GM23248 (cell line): Measurements from ENCODE around the gene BICD1. TPM values are rescaled to one million over a fixed set of nuclear protein-coding genes. Genes with fewer than 3 reads are reported as not detected.
A peak's percentile ranks its signal among the peaks of the same experiment; 100 is the strongest.

Experiments used
- DNase-seq: peaks from one replicate; pipeline ENCODE4 v3.0.0-alpha.2; 2015
- H2AFZ ChIP-seq: fragments of 200-600 bp; sonication (generic); 2 replicates; pipeline ENCODE4 v1.6.1; 2016; ENCODE audit warnings: antibody characterized with exemption
- H3F3A ChIP-seq: fragments of 200-600 bp; sonication (generic); 2 replicates; pipeline ENCODE4 v1.6.1; 2016; ENCODE audit warnings: mild to moderate bottlenecking, antibody characterized with exemption, mixed run types; ENCODE audit not compliant: insufficient read depth
- H3K27ac ChIP-seq: fragments of 200-600 bp; sonication (generic); 2 replicates; pipeline ENCODE4 v1.5.1; 2016; ENCODE audit warnings: mild to moderate bottlenecking
- H3K27me3 ChIP-seq: fragments of 200-600 bp; sonication (generic); replicated peaks from 2 replicates; pipeline ENCODE4 v1.6.1; 2016; ENCODE audit warnings: mild to moderate bottlenecking; ENCODE audit not compliant: insufficient read depth
- H3K36me3 ChIP-seq: fragments of 200-600 bp; sonication (generic); 2 replicates; pipeline ENCODE4 v1.6.1; 2016; ENCODE audit warnings: low read depth, mild to moderate bottlenecking
- H3K4me1 ChIP-seq: fragments of 200-600 bp; sonication (generic); 2 replicates; pipeline ENCODE4 v1.6.1; 2016; ENCODE audit warnings: mild to moderate bottlenecking; ENCODE audit not compliant: insufficient read depth
- H3K4me2 ChIP-seq: fragments of 200-600 bp; sonication (generic); one replicate; pipeline ENCODE4 v1.6.1; 2016; ENCODE audit warnings: mild to moderate bottlenecking; ENCODE audit not compliant: unreplicated experiment
- H3K4me3 ChIP-seq: fragments of 200-600 bp; sonication (generic); 2 replicates; pipeline ENCODE4 v1.5.1; 2016; ENCODE audit warnings: mild to moderate bottlenecking
- H3K79me2 ChIP-seq: fragments of 200-600 bp; sonication (generic); 2 replicates; pipeline ENCODE4 v1.6.1; 2016; ENCODE audit warnings: mild to moderate bottlenecking; ENCODE audit not compliant: insufficient read depth
- H3K9ac ChIP-seq: fragments of 200-600 bp; sonication (generic); 2 replicates; pipeline ENCODE4 v1.6.1; 2016; ENCODE audit warnings: mild to moderate bottlenecking
- H3K9me2 ChIP-seq: fragments of 200-600 bp; sonication (generic); 2 replicates; pipeline ENCODE4 v1.6.1; 2016; ENCODE audit warnings: mixed run types, mild to moderate bottlenecking, moderate library complexity; ENCODE audit not compliant: insufficient read depth
- H3K9me3 ChIP-seq: fragments of 200-600 bp; sonication (generic); one replicate; pipeline ENCODE4 v1.6.1; 2017; ENCODE audit warnings: low read depth
- H4K20me1 ChIP-seq: fragments of 200-600 bp; sonication (generic); 2 replicates; pipeline ENCODE4 v1.6.0; 2016; ENCODE audit not compliant: insufficient read depth
- EZH2 ChIP-seq: fragments of 200-600 bp; sonication (generic); IDR thresholded peaks from 2 replicates; pipeline ENCODE4 v1.6.1; 2018; ENCODE audit warnings: antibody characterized with exemption, mild to moderate bottlenecking; ENCODE audit not compliant: insufficient read depth, poor library complexity, severe bottlenecking
- EZH2phosphoT487 ChIP-seq: fragments of 200-600 bp; sonication (generic); IDR thresholded peaks from 2 replicates; pipeline ENCODE4 v1.6.1; 2018; ENCODE audit warnings: antibody characterized with exemption, moderate library complexity, mild to moderate bottlenecking, low read depth; ENCODE audit not compliant: insufficient read depth
- WGBS, 2 experiments: methylation state at CpG; one replicate each; pipeline ENCODE4 v1.1.6; 2015 to 2017; ENCODE audit warnings: low lambda C conversion rate in 2 of 2, low coverage in 1 of 2; ENCODE audit errors: missing lambda C conversion rate in 2 of 2; 5-methylcytosine and 5-hydroxymethylcytosine counted together
- in situ Hi-C: fragments of 300-500 bp; cut with MboI; formaldehyde crosslinking; loops from 2 replicates; pipeline ENCODE4 v1.15.0; 2020
- polyA plus RNA-seq: library from polyadenylated mRNA; unstranded; fragments of >200 nt; fragmentation: Nextera tagmentation; extraction: Ambion mirVana; gene quantifications from 2 replicates; pipeline ENCODE4 v1.2.1, GENCODE V29; 2016
- total RNA-seq: library from RNA; depleted of rRNA; stranded (reverse); fragments of >200 nt; shearing (Covaris generic); gene quantifications from 2 replicates; pipeline ENCODE4 v1.2.3, GENCODE V29; 2014

BICD1 gene
- total and polyA plus RNA-seq, 2 experiments from 2014 or later, result 9.7 to 20.6 TPM

GRCh38 chr12:32233568-32233967 is 126.9 kb downstream of the BICD1 start:
- Histone ChIP-seq H3F3A (0 out of 2 replicates have a peak, but pooled peaks cover 5% of the 10 kb centered on the region), H3K36me3 (peaks cover 4% of the 10 kb centered on the region), H3K27ac (no peak overlapping the region), H3K4me2 (no peak overlapping the region), H3K4me3 (no peak overlapping the region), H2AFZ (no peak overlapping the region), H4K20me1 (no peaks in the 10 kb centered on the region; the same call in 1 of the 2 replicates), H3K4me1 (no peaks in the 10 kb centered on the region), H3K27me3 (no peaks in the 10 kb centered on the region), H3K9me3 (no peaks in the 10 kb centered on the region), H3K79me2 (peaks cover 74% of the 10 kb centered on the region), H3K9me2 (peaks cover 2% of the 10 kb centered on the region; the same call in 1 of the 2 replicates), H3K9ac (no peak overlapping the region)
- in situ Hi-C loops, result no loop called here
- DNase-seq, result no peak
- TF ChIP-seq EZH2 (no peak), EZH2phosphoT487 (no peak)
- 59 to 63% methylated on average over 3 of the region's 3 CpGs for WGBS, 2 experiments

- no peak for DNase-seq
Measured at GRCh38 chr12:32235251-32235650, 128.6 kb downstream of the BICD1 start.

GRCh38 chr12:32240162-32240561 is 133.5 kb downstream of the BICD1 start:
- 0 out of 2 replicates have a peak, but pooled peaks cover 8% of the 10 kb centered on the region for H3K4me1 ChIP-seq
- DNase-seq, result no peak
- WGBS, 2 experiments, result 89 to 90% methylated on average over 5 of the region's 5 CpGs
- no peak overlapping the region for H3K4me3 ChIP-seq
- in situ Hi-C loops, result no loop called here
- TF ChIP-seq EZH2 (no peak), EZH2phosphoT487 (no peak)
- H4K20me1 ChIP-seq, result peaks cover under 1% of the 10 kb centered on the region
- peaks cover 66% of the 10 kb centered on the region for H3K79me2 ChIP-seq
- H3K27me3 ChIP-seq, result no peaks in the 10 kb centered on the region
- no peak overlapping the region for H2AFZ ChIP-seq
- H3K9ac ChIP-seq, result no peak overlapping the region
- H3K9me3 ChIP-seq, result no peaks in the 10 kb centered on the region
- H3K36me3 ChIP-seq, result peaks cover 4% of the 10 kb centered on the region
- H3K9me2 ChIP-seq, result no peaks in the 10 kb centered on the region
- H3K4me2 ChIP-seq, result no peak overlapping the region
- no peaks in the 10 kb centered on the region for H3F3A ChIP-seq
- no peak overlapping the region for H3K27ac ChIP-seq

More at GRCh38 chr12:32235251-32235650, 128.6 kb downstream of the BICD1 start:
- Histone ChIP-seq H3K27ac (no peak overlapping the region), H3K4me1 (no peaks in the 10 kb centered on the region), H3K79me2 (peaks cover 66% of the 10 kb centered on the region), H2AFZ (no peak overlapping the region), H3K36me3 (peaks cover 4% of the 10 kb centered on the region), H3K9me3 (no peaks in the 10 kb centered on the region), H3K27me3 (no peaks in the 10 kb centered on the region), H3K9me2 (no peaks in the 10 kb centered on the region), H3F3A (0 out of 2 replicates have a peak, but pooled peaks cover 5% of the 10 kb centered on the region), H3K9ac (no peak overlapping the region), H4K20me1 (no peaks in the 10 kb centered on the region), H3K4me2 (no peak overlapping the region), H3K4me3 (no peak overlapping the region)
- in situ Hi-C loops, result no loop called here
- 98 to 100% methylated on average over 2 of the region's 2 CpGs for WGBS, 2 experiments
- TF ChIP-seq EZH2phosphoT487 (no peak), EZH2 (no peak)

- 0 out of 2 replicates have a peak, but pooled peaks cover 8% of the 10 kb centered on the region for H3K4me1 ChIP-seq
- no peaks in the 10 kb centered on the region for H3K27me3 ChIP-seq
- TF ChIP-seq EZH2, result no peak
- TF ChIP-seq EZH2phosphoT487, result no peak
- H3K9me3 ChIP-seq, result no peaks in the 10 kb centered on the region
- WGBS, 2 experiments, result 66 to 75% methylated on average over 4 of the region's 4 CpGs
- in situ Hi-C loops, result no loop called here
- no peak overlapping the region for H3K4me2 ChIP-seq
- H3K79me2 ChIP-seq, result peaks cover 66% of the 10 kb centered on the region
- no peaks in the 10 kb centered on the region for H3K9me2 ChIP-seq
- no peak overlapping the region for H2AFZ ChIP-seq
- peaks cover 3% of the 10 kb centered on the region for H4K20me1 ChIP-seq
- H3K36me3 ChIP-seq, result peaks cover 4% of the 10 kb centered on the region
- H3F3A ChIP-seq, result no peaks in the 10 kb centered on the region
- H3K9ac ChIP-seq, result no peak overlapping the region
- H3K27ac ChIP-seq, result no peak overlapping the region
- DNase-seq, result peak; percentile 53
- no peak overlapping the region for H3K4me3 ChIP-seq
Measured at GRCh38 chr12:32240831-32241230, 134.2 kb downstream of the BICD1 start.
